ENCODE results near the gene LBX1. TPM values are rescaled to one million over a fixed set of nuclear protein-coding genes. Genes with fewer than 3 reads are reported as not detected.

The LBX1 gene
- total and polyA plus RNA-seq, 7 donors: not detected

DNA sequence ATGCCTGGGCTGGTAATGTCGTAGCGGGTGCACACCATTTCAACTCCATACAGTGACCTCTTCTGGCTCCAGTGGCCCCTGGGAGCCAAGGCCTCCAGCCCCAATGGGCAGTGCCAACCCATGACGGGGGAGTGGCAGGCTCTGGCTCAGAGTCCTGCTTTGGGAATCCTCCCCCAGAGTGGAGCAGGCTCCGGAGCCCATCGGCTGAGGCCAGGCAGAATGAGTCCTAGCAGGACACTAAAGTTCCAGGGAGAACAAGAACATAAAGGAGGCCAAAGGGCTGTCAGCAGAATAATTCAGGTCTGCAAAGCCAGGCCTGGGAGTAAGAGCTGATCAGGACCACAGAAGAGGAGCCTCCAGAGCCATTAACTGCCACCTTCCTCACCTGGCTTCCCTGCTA, 33.3 kb downstream of the LBX1 start:
- TF ChIP-seq EP300 (IDR thresholded peaks at IDR 0.05) (no peak), POLR2AphosphoS5 (IDR thresholded peaks at IDR 0.05) (no peak), POLR2A (IDR thresholded peaks at IDR 0.05) (no peak)
- TF ChIP-seq, protein P1, sequence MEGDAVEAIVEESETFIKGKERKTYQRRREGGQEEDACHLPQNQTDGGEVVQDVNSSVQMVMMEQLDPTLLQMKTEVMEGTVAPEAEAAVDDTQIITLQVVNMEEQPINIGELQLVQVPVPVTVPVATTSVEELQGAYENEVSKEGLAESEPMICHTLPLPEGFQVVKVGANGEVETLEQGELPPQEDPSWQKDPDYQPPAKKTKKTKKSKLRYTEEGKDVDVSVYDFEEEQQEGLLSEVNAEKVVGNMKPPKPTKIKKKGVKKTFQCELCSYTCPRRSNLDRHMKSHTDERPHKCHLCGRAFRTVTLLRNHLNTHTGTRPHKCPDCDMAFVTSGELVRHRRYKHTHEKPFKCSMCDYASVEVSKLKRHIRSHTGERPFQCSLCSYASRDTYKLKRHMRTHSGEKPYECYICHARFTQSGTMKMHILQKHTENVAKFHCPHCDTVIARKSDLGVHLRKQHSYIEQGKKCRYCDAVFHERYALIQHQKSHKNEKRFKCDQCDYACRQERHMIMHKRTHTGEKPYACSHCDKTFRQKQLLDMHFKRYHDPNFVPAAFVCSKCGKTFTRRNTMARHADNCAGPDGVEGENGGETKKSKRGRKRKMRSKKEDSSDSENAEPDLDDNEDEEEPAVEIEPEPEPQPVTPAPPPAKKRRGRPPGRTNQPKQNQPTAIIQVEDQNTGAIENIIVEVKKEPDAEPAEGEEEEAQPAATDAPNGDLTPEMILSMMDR (IDR thresholded peaks at IDR 0.05): no peak
- Histone ChIP-seq H3K9me3 (no peaks in the 10 kb centered on the region), H3K36me3 (no peaks in the 10 kb centered on the region), H3K27ac (no peak overlapping the region), H3K4me3 (no peak overlapping the region), H3K27me3 (peaks cover 0 to 53% (median 0%) of the 10 kb centered on the region in 3 donors), H3K4me1 (no peaks in the 10 kb centered on the region)
- intact Hi-C loops (cut with DNase I): no loop called here
- WGBS, 2 donors: 87 to 88% methylated on average over 5 of the region's 5 CpGs
- DNase-seq: no peak

DNA sequence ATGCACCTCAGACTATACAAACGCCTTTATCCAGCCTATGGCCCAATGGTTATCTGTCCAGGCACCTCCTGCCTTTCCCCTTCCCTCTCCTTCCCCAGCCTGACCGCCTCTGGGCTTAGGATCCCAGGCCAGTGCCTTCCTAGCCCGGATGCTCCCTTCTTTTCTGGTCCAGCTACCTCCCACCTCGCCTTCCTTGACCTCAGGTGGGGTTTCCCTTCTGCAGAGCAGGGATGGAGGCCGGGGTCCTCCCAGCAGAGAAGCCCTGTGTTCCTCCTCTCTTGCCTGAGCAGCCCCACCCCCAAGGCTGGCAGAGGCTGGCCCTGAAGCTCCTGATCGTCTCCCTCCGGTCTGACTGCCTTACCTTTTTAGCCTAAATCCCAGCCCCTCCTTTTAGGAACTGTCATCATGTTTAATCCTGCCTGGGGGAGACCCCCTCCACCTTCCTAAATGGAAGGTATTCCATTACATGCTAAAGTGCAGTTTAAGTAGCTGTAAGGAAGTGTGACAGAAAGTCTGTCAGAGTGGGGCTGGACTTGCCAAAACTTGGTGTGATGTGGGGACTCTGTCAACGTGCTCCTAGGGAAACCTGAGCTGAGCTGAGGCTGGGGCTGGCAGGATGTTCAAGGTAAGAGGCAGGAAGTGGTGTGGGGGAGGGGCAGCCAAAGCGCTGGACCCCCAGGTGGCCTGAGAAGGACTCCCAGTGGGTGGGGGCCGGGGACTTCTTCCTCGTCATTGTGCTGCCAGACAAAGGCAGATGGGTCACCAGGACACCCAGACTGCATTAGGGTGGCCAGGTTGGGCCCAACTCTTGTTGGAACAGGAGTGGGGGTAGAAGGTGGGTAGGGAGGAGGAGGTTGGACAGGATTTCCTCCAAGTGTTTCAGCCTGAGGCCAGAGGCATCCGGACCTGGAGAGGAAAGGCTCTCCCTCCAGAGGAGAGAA, 39.5 kb downstream of the LBX1 start:
- no peaks in the 10 kb centered on the region for H3K36me3 ChIP-seq
- no peak overlapping the region for H3K4me3 ChIP-seq
- no peaks in the 10 kb centered on the region for H3K4me1 ChIP-seq
- H3K27ac ChIP-seq: no peak overlapping the region
- no peak for TF ChIP-seq POLR2AphosphoS5 (IDR thresholded peaks at IDR 0.05)
- TF ChIP-seq, protein P1 (IDR thresholded peaks at IDR 0.05): no peak
- no peak for TF ChIP-seq EP300 (IDR thresholded peaks at IDR 0.05)
- no peak for TF ChIP-seq POLR2A (IDR thresholded peaks at IDR 0.05)
- WGBS, 2 donors: 54 to 65% methylated on average over 12 of the region's 12 CpGs
- DNase-seq: no peak
- peaks cover 0 to 32% (median 0%) of the 10 kb centered on the region in 3 donors for H3K27me3 ChIP-seq
- intact Hi-C loops (cut with DNase I): no loop called here
- H3K9me3 ChIP-seq: no peaks in the 10 kb centered on the region

DNA sequence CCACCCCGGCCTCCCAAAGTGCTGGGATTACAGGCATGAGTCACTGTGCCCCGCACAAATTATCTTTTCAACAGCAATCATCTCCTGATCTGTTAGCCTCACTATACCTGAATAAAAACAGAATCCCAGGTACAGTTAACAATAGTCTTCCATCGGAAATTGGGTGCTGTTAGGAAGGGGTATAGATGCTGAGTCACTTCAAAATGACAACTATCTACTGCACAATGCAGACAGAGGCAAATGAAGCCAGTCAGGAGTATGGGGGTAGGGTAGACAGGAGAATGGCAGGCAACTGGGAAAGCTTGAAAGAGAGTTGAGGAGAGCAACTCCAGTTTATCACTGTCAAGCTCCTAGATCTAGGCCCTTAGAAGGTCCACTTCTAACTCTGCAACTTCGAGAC, 40.3 kb downstream of the LBX1 start:
- WGBS, 2 donors: 73 to 84% methylated on average over 4 of the region's 4 CpGs
- H3K27ac ChIP-seq: no peak overlapping the region
- no peak for DNase-seq
- intact Hi-C loops (cut with DNase I): no loop called here
- H3K9me3 ChIP-seq: no peaks in the 10 kb centered on the region
- TF ChIP-seq EP300 (IDR thresholded peaks at IDR 0.05) (no peak), POLR2A (IDR thresholded peaks at IDR 0.05) (no peak), POLR2AphosphoS5 (IDR thresholded peaks at IDR 0.05) (no peak)
- TF ChIP-seq, protein P1 (IDR thresholded peaks at IDR 0.05): no peak
- no peaks in the 10 kb centered on the region for H3K36me3 ChIP-seq
- H3K4me1 ChIP-seq: no peaks in the 10 kb centered on the region
- H3K4me3 ChIP-seq: no peak overlapping the region
- H3K27me3 ChIP-seq: peaks cover 0 to 32% (median 0%) of the 10 kb centered on the region in 3 donors

DNA sequence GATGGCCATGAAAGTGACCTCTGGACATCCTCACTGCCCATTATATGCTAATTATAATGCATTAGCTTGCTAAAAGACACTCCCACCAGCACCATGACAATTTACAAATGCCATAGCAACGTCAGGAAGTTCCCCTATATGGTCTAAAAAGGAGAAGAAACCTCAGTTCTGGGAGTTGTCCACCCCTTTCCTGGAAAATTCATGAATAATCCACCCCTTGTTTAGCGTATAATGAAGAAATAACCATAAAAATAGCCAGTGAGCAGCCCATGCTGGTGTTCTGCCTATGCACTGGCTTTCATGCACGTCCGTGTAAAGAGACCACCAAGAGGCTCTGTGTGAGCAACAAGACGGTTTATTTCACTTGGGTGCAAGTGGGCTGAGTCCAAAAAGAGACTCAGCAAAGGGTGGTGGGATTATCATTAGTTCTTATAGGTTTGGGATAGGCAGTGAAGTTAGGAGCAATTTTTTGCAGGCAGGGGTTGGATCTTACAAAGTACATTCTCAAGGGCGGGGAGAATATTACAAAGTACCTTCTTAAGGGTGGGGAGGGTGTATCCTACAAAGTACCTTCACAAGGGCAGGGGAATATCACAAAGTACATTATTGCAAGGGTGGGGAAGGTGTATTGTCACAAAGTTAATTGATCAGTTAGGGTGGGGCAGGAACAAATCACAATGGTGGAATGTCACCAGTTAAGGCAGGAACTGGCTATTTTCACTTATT, 45.6 kb downstream of the LBX1 start:
- DNase-seq: no peak
- TF ChIP-seq POLR2A (IDR thresholded peaks at IDR 0.05) (no peak), EP300 (IDR thresholded peaks at IDR 0.05) (no peak), POLR2AphosphoS5 (IDR thresholded peaks at IDR 0.05) (no peak)
- TF ChIP-seq, protein P1 (IDR thresholded peaks at IDR 0.05): no peak
- peaks cover 0 to 13% (median 9%) of the 10 kb centered on the region in 3 donors for H3K27me3 ChIP-seq
- no peak overlapping the region for H3K27ac ChIP-seq
- H3K4me1 ChIP-seq: no peaks in the 10 kb centered on the region
- H3K9me3 ChIP-seq: no peaks in the 10 kb centered on the region
- no peaks in the 10 kb centered on the region for H3K36me3 ChIP-seq
- intact Hi-C loops (cut with DNase I): no loop called here
- 80 to 81% methylated on average over 6 of the region's 6 CpGs for WGBS, 2 donors
- no peak overlapping the region for H3K4me3 ChIP-seq

Data from sigmoid colon (tissue), 7 donors.